Neural cell (in vitro differentiated cells): Measurements from ENCODE around the gene ZMAT5. TPM values are rescaled to one million over a fixed set of nuclear protein-coding genes. Genes with fewer than 3 reads are reported as not detected.

Source experiments
- H2AFZ ChIP-seq: fragments of 200-600, 300-800 bp; sonication (generic), shearing (Covaris generic); 2 replicates; pipeline ENCODE4 v1.6.0; 2014; ENCODE audit warnings: low read depth, mild to moderate bottlenecking, antibody characterized with exemption, low read length, moderate library complexity
- H3F3A ChIP-seq: fragments of 200-600 bp; shearing (Covaris generic); 2 replicates; pipeline ENCODE4 v1.6.1; 2016; ENCODE audit warnings: mild to moderate bottlenecking, moderate library complexity, mixed read lengths, antibody characterized with exemption, low read length; ENCODE audit not compliant: insufficient read depth, poor library complexity, severe bottlenecking
- H3K27ac ChIP-seq: fragments of 200-600, 300-800 bp; sonication (generic), shearing (Covaris generic); 2 replicates; pipeline ENCODE4 v1.5.1; 2014; ENCODE audit warnings: mild to moderate bottlenecking, low read length, moderate library complexity
- H3K27me3 ChIP-seq: fragments of 300-800, 200-600 bp; sonication (generic), shearing (Covaris generic); 2 replicates; pipeline ENCODE4 v1.6.0; 2014; ENCODE audit warnings: mild to moderate bottlenecking, low read depth, low read length, moderate library complexity; ENCODE audit not compliant: insufficient read depth
- H3K36me3 ChIP-seq: fragments of 300-800, 200-600 bp; sonication (generic), shearing (Covaris generic); 2 replicates; pipeline ENCODE4 v1.5.1; 2014; ENCODE audit warnings: mild to moderate bottlenecking, antibody characterized with exemption, low read length, moderate library complexity; ENCODE audit not compliant: insufficient read depth
- H3K4me2 ChIP-seq: fragments of 300-800, 200-600 bp; sonication (generic), shearing (Covaris generic); 2 replicates; pipeline ENCODE4 v1.6.0; 2014; ENCODE audit warnings: mild to moderate bottlenecking, low read length
- H3K4me3 ChIP-seq: fragments of 300-800, 200-600 bp; sonication (generic), shearing (Covaris generic); 2 replicates; pipeline ENCODE4 v1.5.1; 2014; ENCODE audit warnings: mild to moderate bottlenecking, low read length, moderate library complexity
- H3K79me2 ChIP-seq: fragments of 200-600 bp; shearing (Covaris generic); replicated peaks from 2 replicates; pipeline ENCODE4 v1.6.0; 2014; ENCODE audit warnings: mild to moderate bottlenecking, low read length, moderate library complexity; ENCODE audit not compliant: insufficient read depth
- H3K9ac ChIP-seq: fragments of 300-800, 200-600 bp; sonication (generic), shearing (Covaris generic); 2 replicates; pipeline ENCODE4 v1.6.1; 2016; ENCODE audit warnings: mild to moderate bottlenecking, low read length, mixed read lengths
- H3K9me2 ChIP-seq: fragments of 200-600 bp; shearing (Covaris generic); 2 replicates; pipeline ENCODE4 v1.6.1; 2016; ENCODE audit warnings: mild to moderate bottlenecking, low read length, mixed read lengths; ENCODE audit not compliant: insufficient read depth
- H3K9me3 ChIP-seq: fragments of 200-600, 300-800 bp; sonication (generic), shearing (Covaris generic); 2 replicates; pipeline ENCODE4 v1.6.1; 2016; ENCODE audit warnings: mild to moderate bottlenecking, mixed run types, low read length, moderate library complexity, mixed read lengths
- H4K20me1 ChIP-seq: fragments of 200-600 bp; shearing (Covaris generic); 2 replicates; pipeline ENCODE4 v1.6.1; 2016; ENCODE audit warnings: mild to moderate bottlenecking, mixed run types; ENCODE audit not compliant: insufficient read depth
- CTCF ChIP-seq: fragments of 450-650 bp; IDR thresholded peaks from 2 replicates; pipeline ENCODE4 v1.5.1; 2014; ENCODE audit warnings: antibody characterized with exemption, mild to moderate bottlenecking, moderate library complexity; ENCODE audit not compliant: poor library complexity, severe bottlenecking
- EZH2 ChIP-seq: fragments of 200-600, 300-800 bp; shearing (Covaris generic), sonication (generic); IDR thresholded peaks from 2 replicates; pipeline ENCODE4 v1.6.1; 2014; ENCODE audit warnings: antibody characterized with exemption, low read length, borderline replicate concordance, mild to moderate bottlenecking; ENCODE audit not compliant: insufficient read depth, poor library complexity, severe bottlenecking
- MXI1 ChIP-seq: fragments of 450-650 bp; conservative IDR thresholded peaks from 2 replicates; pipeline ENCODE4 v1.6.1; 2014; ENCODE audit warnings: antibody characterized with exemption, mild to moderate bottlenecking; ENCODE audit not compliant: poor library complexity, severe bottlenecking
- POLR2AphosphoS5 ChIP-seq: IDR thresholded peaks from 2 replicates; pipeline ENCODE4 v1.6.1; 2012
- RAD21 ChIP-seq: fragments of 450-650 bp; conservative IDR thresholded peaks from 2 replicates; pipeline ENCODE4 v1.6.1; 2014; ENCODE audit warnings: antibody characterized with exemption, mild to moderate bottlenecking, moderate library complexity
- REST ChIP-seq: IDR thresholded peaks from 2 replicates; pipeline ENCODE4 v1.6.1; 2012; ENCODE audit warnings: borderline replicate concordance
- SMC3 ChIP-seq: fragments of 450-650 bp; conservative IDR thresholded peaks from 2 replicates; pipeline ENCODE4 v1.6.1; 2014; ENCODE audit warnings: antibody characterized with exemption, mild to moderate bottlenecking, moderate library complexity; ENCODE audit not compliant: poor library complexity
- TAF1 ChIP-seq: IDR thresholded peaks from 2 replicates; pipeline ENCODE4 v1.6.1; 2012; ENCODE audit warnings: low read depth
- polyA plus RNA-seq: library from polyadenylated mRNA; depleted of rRNA; stranded (reverse); fragments of >200 nt; gene quantifications from 2 replicates; pipeline ENCODE4 v1.2.3, GENCODE V29; 2014

ZMAT5 gene
- polyA plus RNA-seq, 1 donor from 2014 or later: 54.9 TPM

GRCh38 chr22:29716814-29717545, 49.8 kb downstream of the ZMAT5 start:
- no peaks in the 10 kb centered on the region for H3K79me2 ChIP-seq
- H3K27me3 ChIP-seq: peaks cover 32% of the 10 kb centered on the region
- H3K4me2 ChIP-seq: no peak overlapping the region

DNA sequence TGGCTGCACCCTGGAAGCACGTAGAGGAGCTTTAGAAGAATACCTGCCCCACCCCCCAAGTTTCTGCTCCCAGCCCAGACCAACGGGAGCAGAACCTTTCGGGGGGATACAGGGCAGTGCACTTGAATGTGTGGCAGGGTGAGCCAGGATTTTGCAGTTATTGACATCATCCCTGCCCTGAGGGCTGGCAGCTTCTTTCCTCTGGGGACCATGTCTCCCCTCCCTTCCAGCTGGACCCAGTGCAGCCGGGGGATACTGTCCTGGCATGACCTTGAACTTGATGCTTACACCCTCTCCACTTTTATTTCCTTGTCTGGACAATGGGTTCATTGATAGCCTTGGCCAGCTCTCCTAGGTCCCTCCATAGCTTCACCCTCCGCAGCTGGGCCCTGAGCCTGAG, 51.1 kb downstream of the ZMAT5 start:
- Histone ChIP-seq H3K27ac (no peak overlapping the region), H3K4me3 (no peak overlapping the region)

More at GRCh38 chr22:29716814-29717545, 49.8 kb downstream of the ZMAT5 start:
- Histone ChIP-seq H4K20me1 (no peaks in the 10 kb centered on the region), H2AFZ (no peak overlapping the region), H3K9ac (no peak overlapping the region), H3K9me2 (no peaks in the 10 kb centered on the region), H3F3A (no peaks in the 10 kb centered on the region), H3K9me3 (no peaks in the 10 kb centered on the region), H3K36me3 (no peaks in the 10 kb centered on the region), H3K4me3 (no peak overlapping the region), H3K27ac (no peak overlapping the region)
- TF ChIP-seq REST (peak; percentile 70), MXI1 (no peak)

More for the DNA sequence above, 51.1 kb downstream of the ZMAT5 start:
- Histone ChIP-seq H3K79me2 (no peaks in the 10 kb centered on the region), H3K9ac (no peak overlapping the region), H3K9me3 (no peaks in the 10 kb centered on the region), H3K9me2 (no peaks in the 10 kb centered on the region), H3K4me2 (no peak overlapping the region), H2AFZ (no peak overlapping the region), H3K27me3 (peaks cover 20% of the 10 kb centered on the region), H4K20me1 (no peaks in the 10 kb centered on the region), H3F3A (no peaks in the 10 kb centered on the region), H3K36me3 (no peaks in the 10 kb centered on the region)
- TF ChIP-seq EZH2: no peak
- TF ChIP-seq REST: no peak
- TF ChIP-seq RAD21: no peak
- no peak for TF ChIP-seq CTCF
- no peak for TF ChIP-seq POLR2AphosphoS5
- no peak for TF ChIP-seq TAF1
- TF ChIP-seq SMC3: no peak
